IMR-90 (cell line): ENCODE measurements around the gene ADPRS. TPM values are rescaled to one million over a fixed set of nuclear protein-coding genes. Genes with fewer than 3 reads are reported as not detected.

ENCODE experiments used
- ATAC-seq: fragments of 200-7000 bp; cut with Tn5 transposase; 2 replicates; pipeline ENCODE4 v1.9.1; 2020; ENCODE audit warnings: low read depth, mild to moderate bottlenecking, moderate library complexity
- BruUV-seq: library from RNA; stranded (reverse); fragments of 400-500 nt; replicated peaks from 2 replicates; lab custom pipeline; 2021; lab: Mats Ljungman, UMichigan
- CTCF ChIA-PET: fragments of 300-600 bp; formaldehyde crosslinking; extraction: SDS; loops from one replicate; lab custom pipeline; 2021; ENCODE audit warnings: antibody characterized with exemption; lab: Yijun Ruan, JAX
- POLR2A ChIA-PET: fragments of 300-600 bp; sonication (Branson Sonifier 250); formaldehyde crosslinking; loops from one replicate; lab custom pipeline; 2022; ENCODE audit warnings: antibody characterized with exemption; ENCODE audit not compliant: unreplicated experiment; lab: Charles Lee
- DNase-seq: peaks from one replicate; pipeline ENCODE4 v3.0.0; 2013
- H2AFZ ChIP-seq: replicated peaks from 2 replicates; pipeline ENCODE3; 2013; ENCODE audit warnings: low read length, mild to moderate bottlenecking; ENCODE audit not compliant: poor library complexity
- H2AK5ac ChIP-seq: 2 replicates; pipeline ENCODE4 v1.6.1; 2013; ENCODE audit warnings: low read depth, low read length, inconsistent platforms
- H2AK9ac ChIP-seq: replicated peaks from 2 replicates; pipeline ENCODE3; 2013; ENCODE audit warnings: mild to moderate bottlenecking, low read depth, low read length, moderate library complexity; ENCODE audit not compliant: poor library complexity
- H2BK120ac ChIP-seq: 2 replicates; pipeline ENCODE4 v1.6.1; 2013; ENCODE audit warnings: low read depth, low read length, inconsistent platforms
- H2BK15ac ChIP-seq: 3 replicates; pipeline ENCODE4 v1.6.1; 2013; ENCODE audit warnings: low read depth, low read length, inconsistent platforms
- H2BK20ac ChIP-seq: 2 replicates; pipeline ENCODE4 v1.6.1; 2013; ENCODE audit warnings: low read depth, mild to moderate bottlenecking, inconsistent platforms, low read length, moderate library complexity
- H2BK5ac ChIP-seq: 2 replicates; pipeline ENCODE4 v1.6.1; 2013; ENCODE audit warnings: mild to moderate bottlenecking, low read depth, low read length, inconsistent platforms; ENCODE audit not compliant: poor library complexity, severe bottlenecking
- H3K14ac ChIP-seq: replicated peaks from 2 replicates; pipeline ENCODE4 v1.6.1; 2013; ENCODE audit warnings: low read depth, low read length, inconsistent platforms
- H3K18ac ChIP-seq: 2 replicates; pipeline ENCODE4 v1.6.1; 2013; ENCODE audit warnings: low read depth, low read length, control low read depth
- H3K23ac ChIP-seq: 2 replicates; pipeline ENCODE4 v1.6.1; 2013; ENCODE audit warnings: low read depth, low read length, inconsistent platforms
- H3K27ac ChIP-seq: 2 replicates; pipeline ENCODE4 v1.5.1; 2013; ENCODE audit warnings: mild to moderate bottlenecking, control low read depth, low read length; ENCODE audit not compliant: insufficient read depth
- H3K27me3 ChIP-seq: 2 replicates; pipeline ENCODE4 v1.6.1; 2013; ENCODE audit warnings: low read length; ENCODE audit not compliant: control insufficient read depth, insufficient read depth
- H3K36me3 ChIP-seq: 2 replicates; pipeline ENCODE4 v1.6.1; 2013; ENCODE audit warnings: low read length, mixed read lengths; ENCODE audit not compliant: control insufficient read depth, insufficient read depth
- H3K4ac ChIP-seq: 2 replicates; pipeline ENCODE4 v1.6.1; 2013; ENCODE audit warnings: low read depth, low read length, inconsistent platforms
- H3K4me1 ChIP-seq: 2 replicates; pipeline ENCODE4 v1.6.1; 2013; ENCODE audit warnings: low read length, mixed read lengths; ENCODE audit not compliant: control insufficient read depth, insufficient read depth
- H3K4me2 ChIP-seq: 2 replicates; pipeline ENCODE4 v1.6.1; 2013; ENCODE audit warnings: low read depth, mild to moderate bottlenecking, control low read depth, low read length, moderate library complexity
- H3K4me3 ChIP-seq: 2 replicates; pipeline ENCODE4 v1.5.1; 2013; ENCODE audit warnings: low read depth, mild to moderate bottlenecking, control low read depth, low read length, moderate library complexity; ENCODE audit not compliant: insufficient read depth
- H3K56ac ChIP-seq: 2 replicates; pipeline ENCODE4 v1.6.1; 2013; ENCODE audit warnings: low read length, inconsistent platforms; ENCODE audit not compliant: insufficient read depth; ENCODE audit errors: extremely low read depth
- H3K79me1 ChIP-seq, 2 experiments: 2 replicates each; pipeline ENCODE4 v1.6.1; 2013; ENCODE audit warnings: low read length in 2 of 2, inconsistent platforms in 1 of 2, low read depth in 1 of 2
- H3K9ac ChIP-seq: 2 replicates; pipeline ENCODE4 v1.6.1; 2013; ENCODE audit warnings: low read depth, low read length, control low read depth
- H3K9me1 ChIP-seq: 2 replicates; pipeline ENCODE4 v1.6.1; 2013; ENCODE audit warnings: low read length, inconsistent platforms; ENCODE audit not compliant: insufficient read depth
- H3K9me3 ChIP-seq: 2 replicates; pipeline ENCODE4 v1.6.1; 2013; ENCODE audit warnings: low read length; ENCODE audit not compliant: control insufficient read depth, insufficient read depth
- H4K20me1 ChIP-seq: 2 replicates; pipeline ENCODE4 v1.6.1; 2013; ENCODE audit warnings: low read length, inconsistent platforms; ENCODE audit not compliant: insufficient read depth
- H4K5ac ChIP-seq: 2 replicates; pipeline ENCODE4 v1.6.1; 2013; ENCODE audit warnings: mild to moderate bottlenecking, low read depth, low read length, control low read depth
- H4K8ac ChIP-seq, 2 experiments: 2 replicates each; pipeline ENCODE4 v1.6.1; 2013; ENCODE audit warnings: low read depth in 2 of 2, low read length in 2 of 2, control low read depth in 1 of 2, inconsistent platforms in 1 of 2
- H4K91ac ChIP-seq: 2 replicates; pipeline ENCODE4 v1.6.1; 2013; ENCODE audit warnings: low read depth, low read length, inconsistent platforms; ENCODE audit not compliant: insufficient read depth
- BHLHE40 ChIP-seq: fragments of 150-350 bp; IDR thresholded peaks from 2 replicates; pipeline ENCODE4 v1.6.1; 2016; ENCODE audit warnings: mild to moderate bottlenecking, low read depth, low read length
- CEBPB ChIP-seq: IDR thresholded peaks from 2 replicates; pipeline ENCODE4 v1.6.1; 2012; ENCODE audit warnings: low read depth, low read length, improper control_type of control experiment
- CHD1 ChIP-seq: IDR thresholded peaks from 2 replicates; pipeline ENCODE4 v1.6.1; 2012; ENCODE audit warnings: low read depth, low read length, improper control_type of control experiment
- CTCF ChIP-seq: conservative IDR thresholded peaks from 2 replicates; pipeline ENCODE4 v1.5.1; 2012; ENCODE audit warnings: mild to moderate bottlenecking, low read depth, low read length, improper control_type of control experiment
- ELK1 ChIP-seq: fragments of 150-350 bp; IDR thresholded peaks from 2 replicates; pipeline ENCODE4 v1.6.1; 2016; ENCODE audit warnings: low read depth, mild to moderate bottlenecking, low read length, moderate library complexity, borderline replicate concordance
- FOS ChIP-seq: fragments of 150-350 bp; IDR thresholded peaks from 2 replicates; pipeline ENCODE4 v1.6.1; 2016; ENCODE audit warnings: low read depth, low read length
- MAFK ChIP-seq: IDR thresholded peaks from 2 replicates; pipeline ENCODE4 v1.6.1; 2012; ENCODE audit warnings: low read depth, low read length, improper control_type of control experiment
- MAZ ChIP-seq: IDR thresholded peaks from 2 replicates; pipeline ENCODE4 v1.6.1; 2012; ENCODE audit warnings: low read depth, mild to moderate bottlenecking, low read length, improper control_type of control experiment, moderate library complexity, borderline replicate concordance
- MXI1 ChIP-seq: IDR thresholded peaks from 2 replicates; pipeline ENCODE4 v1.6.1; 2012; ENCODE audit warnings: low read depth, mild to moderate bottlenecking, low read length, moderate library complexity, borderline replicate concordance
- NFE2L2 ChIP-seq: fragments of 150-350 bp; IDR thresholded peaks from 2 replicates; pipeline ENCODE4 v1.6.1; 2016; ENCODE audit warnings: low read depth, mild to moderate bottlenecking, low read length
- POLR2A ChIP-seq: IDR thresholded peaks from 2 replicates; pipeline ENCODE4 v1.6.1; 2012; ENCODE audit warnings: mild to moderate bottlenecking, low read depth, low read length
- RAD21 ChIP-seq: IDR thresholded peaks from 2 replicates; pipeline ENCODE4 v1.6.1; 2012; ENCODE audit warnings: low read length, improper control_type of control experiment
- RCOR1 ChIP-seq: IDR thresholded peaks from 2 replicates; pipeline ENCODE4 v1.6.1; 2012; ENCODE audit warnings: mild to moderate bottlenecking, low read length, improper control_type of control experiment; ENCODE audit not compliant: insufficient replicate concordance
- RFX5 ChIP-seq: IDR thresholded peaks from 2 replicates; pipeline ENCODE4 v1.8.0; 2012; ENCODE audit warnings: low read depth, mild to moderate bottlenecking, low read length, moderate library complexity
- SMC3 ChIP-seq: fragments of 150-350 bp; IDR thresholded peaks from 2 replicates; pipeline ENCODE4 v1.6.1; 2016; ENCODE audit warnings: low read depth, mild to moderate bottlenecking, antibody characterized with exemption, low read length, moderate library complexity
- USF2 ChIP-seq: fragments of 150-350 bp; IDR thresholded peaks from 2 replicates; pipeline ENCODE4 v1.6.1; 2017; ENCODE audit warnings: mild to moderate bottlenecking, antibody characterized with exemption, low read length, low read depth
- WGBS, 2 experiments: methylation state at CpG; one replicate each; pipeline versions ENCODE4 v1.1.5 to v1.1.7; 2013; ENCODE audit warnings: missing lambda C conversion rate in 2 of 2; ENCODE audit not compliant: insufficient read length in 1 of 2; ENCODE audit errors: extremely low coverage in 2 of 2; 5-methylcytosine and 5-hydroxymethylcytosine counted together
- dilution Hi-C: fragments of 300-500 bp; cut with HindIII; formaldehyde crosslinking; loops from one replicate; pipeline ENCODE4 v1.14.3; 2018; ENCODE audit warnings: low sequenced_read_pairs; ENCODE audit not compliant: unreplicated experiment
- in situ Hi-C: fragments of 300-500 bp; cut with MboI; formaldehyde crosslinking; loops from 3 replicates; pipeline ENCODE4 v1.14.3; 2019; ENCODE audit warnings: low sequenced_read_pairs, inconsistent platforms, mixed read lengths
- intact Hi-C: fragments of 100-400 bp; cut with micrococcal nuclease; formaldehyde crosslinking; loops from 2 replicates; pipeline ENCODE4 v1.10.0; 2022
- polyA plus RNA-seq, 3 experiments: library from polyadenylated mRNA; depleted of rRNA; stranded (reverse); fragments of >200 nt; gene quantifications; 2 replicates each; pipeline ENCODE4 v1.2.3, GENCODE V29; 2012; ENCODE audit warnings: low replicate concordance in 1 of 3
- total RNA-seq: library from RNA; depleted of rRNA; stranded (reverse); fragments of >200 nt; gene quantifications from 2 replicates; pipeline ENCODE4 v1.2.3, GENCODE V29; 2012

ADPRS gene
- total and polyA plus RNA-seq, 2 of the 4 experiments (the other 2 are of a cell fraction) = 31.0 to 37.2 TPM

- Histone ChIP-seq H3K4me3 (no peak overlapping the region), H2BK5ac (no peak overlapping the region), H2BK15ac (no peak overlapping the region), H3K27me3 (no peaks in the 10 kb centered on the region), H4K8ac (no peak overlapping the region), H3K18ac (no peak overlapping the region), H3K9ac (no peak overlapping the region), H3K79me1 (peaks cover 25 to 73% of the 10 kb centered on the region in 2 experiments), H3K4me1 (peaks cover 17% of the 10 kb centered on the region), H2AK5ac (no peak overlapping the region), H3K36me3 (peaks cover 19% of the 10 kb centered on the region), H3K4ac (no peak overlapping the region), H3K23ac (no peak overlapping the region), H3K4me2 (no peak overlapping the region), H2AFZ (no peak overlapping the region), H2BK120ac (no peak overlapping the region), H3K56ac (no peak overlapping the region), H4K20me1 (peaks cover 9% of the 10 kb centered on the region; the same call in 1 of the 2 replicates), H3K14ac (no peak overlapping the region), H3K27ac (no peak overlapping the region), H2BK20ac (no peak overlapping the region), H2AK9ac (no peak overlapping the region), H3K9me1 (peaks cover 29% of the 10 kb centered on the region), H4K5ac (no peak overlapping the region), H4K91ac (no peak overlapping the region), H3K9me3 (no peaks in the 10 kb centered on the region)
- 100% methylated on average over 2 of the region's 5 CpGs; no CpG with 5 or more reads in 1 of the 2 experiments for WGBS, 2 experiments
- DNase-seq = no peak
- dilution Hi-C loops = no loop called here
- POLR2A ChIA-PET = no interaction called here
- no TSS peak for BruUV-seq
- no peak for TF ChIP-seq CEBPB
- no peak for TF ChIP-seq CTCF
- TF ChIP-seq POLR2A = no peak
- TF ChIP-seq NFE2L2 = no peak
- TF ChIP-seq MXI1 = no peak
- TF ChIP-seq MAZ = no peak
- no peak for TF ChIP-seq FOS
- no peak for TF ChIP-seq MAFK
- no peak for TF ChIP-seq ELK1
- TF ChIP-seq SMC3 = no peak
- TF ChIP-seq USF2 = no peak
- TF ChIP-seq RFX5 = no peak
- TF ChIP-seq RCOR1 = no peak
- TF ChIP-seq RAD21 = no peak
- TF ChIP-seq BHLHE40 = no peak
- TF ChIP-seq CHD1 = no peak
- intact Hi-C loops = no loop called here
- no peak for ATAC-seq
- in situ Hi-C loops = no loop called here
- CTCF ChIA-PET = interaction anchor here (0.9 kb wide), 1 partner anchor 10 kb away, joined by 3 read pairs; no protein-coding TSS in a partner anchor
Observed at GRCh38 chr1:36139521-36139920, 50.8 kb downstream of the ADPRS start.
